GM12878 (cell line): ENCODE results near the gene JDP2. TPM values are rescaled to one million over a fixed set of nuclear protein-coding genes. Genes with fewer than 3 reads are reported as not detected.

Experiments
- CBX5 ChIP-seq: sonication (generic); IDR thresholded peaks from 2 replicates; pipeline ENCODE4 v1.6.1; 2016; ENCODE audit warnings: low read depth, moderate library complexity, mild to moderate bottlenecking, inconsistent platforms
- CHD2 ChIP-seq: IDR thresholded peaks from 2 replicates; pipeline ENCODE4 v1.6.1; 2011; ENCODE audit warnings: low read depth, low read length, improper control_type of control experiment, borderline replicate concordance
- E2F4 ChIP-seq: IDR thresholded peaks from 2 replicates; pipeline ENCODE4 v1.6.1; 2012; ENCODE audit warnings: low read depth, low read length, improper control_type of control experiment
- E4F1 ChIP-seq: fragments of 450-650 bp; IDR thresholded peaks from 2 replicates; pipeline ENCODE4 v1.6.1; 2018; ENCODE audit warnings: borderline replicate concordance, mild to moderate bottlenecking; ENCODE audit not compliant: partially characterized antibody
- EGR1 ChIP-seq, 2 experiments: IDR thresholded peaks; 1 replicate in 1 of 2; 2 replicates in 1 of 2; pipeline ENCODE4 v1.6.1; 2011 to 2012; ENCODE audit warnings: low read depth in 2 of 2, low read length in 2 of 2, borderline replicate concordance in 1 of 2, mild to moderate bottlenecking in 1 of 2, moderate library complexity in 1 of 2
- ESRRA ChIP-seq: IDR thresholded peaks from 2 replicates; pipeline ENCODE4 v1.6.1; 2012; ENCODE audit warnings: mild to moderate bottlenecking, low read length, improper control_type of control experiment
- FOXM1 ChIP-seq: IDR thresholded peaks from 2 replicates; pipeline ENCODE4 v1.6.1; 2012; ENCODE audit warnings: low read depth, mild to moderate bottlenecking, inconsistent platforms, low read length, moderate library complexity
- JUND ChIP-seq: IDR thresholded peaks from 2 replicates; pipeline ENCODE4 v1.6.1; 2012; ENCODE audit warnings: low read depth, mild to moderate bottlenecking, low read length, improper control_type of control experiment, moderate library complexity
- KDM1A ChIP-seq: fragments of 200-600 bp; sonication (generic); IDR thresholded peaks from 2 replicates; pipeline ENCODE4 v1.6.1; 2016; ENCODE audit warnings: borderline replicate concordance
- MEF2B ChIP-seq: fragments of 450-650 bp; IDR thresholded peaks from 2 replicates; pipeline ENCODE4 v1.6.1; 2018; ENCODE audit warnings: mild to moderate bottlenecking, moderate library complexity; ENCODE audit not compliant: partially characterized antibody, poor library complexity, severe bottlenecking
- MTA2 ChIP-seq: fragments of 450-650 bp; IDR thresholded peaks from 2 replicates; pipeline ENCODE4 v1.6.1; 2016; ENCODE audit warnings: low read depth, mild to moderate bottlenecking, moderate library complexity
- MXI1 ChIP-seq: fragments of 150-350 bp; IDR thresholded peaks from 2 replicates; pipeline ENCODE4 v1.6.1; 2011; ENCODE audit warnings: low read depth, mild to moderate bottlenecking, inconsistent platforms, low read length, improper control_type of control experiment
- NR2C1 ChIP-seq: fragments of 450-650 bp; IDR thresholded peaks from 2 replicates; pipeline ENCODE4 v1.6.1; 2017; ENCODE audit warnings: antibody characterized with exemption, mild to moderate bottlenecking, moderate library complexity
- NRF1 ChIP-seq: conservative IDR thresholded peaks from 2 replicates; pipeline ENCODE4 v1.6.1; 2011; ENCODE audit warnings: mild to moderate bottlenecking, low read depth, low read length, improper control_type of control experiment
- PAX8 ChIP-seq: fragments of 450-650 bp; IDR thresholded peaks from 2 replicates; pipeline ENCODE4 v1.6.1; 2017; ENCODE audit warnings: mild to moderate bottlenecking, moderate library complexity
- POLR2AphosphoS5 ChIP-seq: IDR thresholded peaks from 2 replicates; pipeline ENCODE4 v1.6.1; 2011; ENCODE audit warnings: mild to moderate bottlenecking, low read length, inconsistent platforms
- RUNX3 ChIP-seq: IDR thresholded peaks from 2 replicates; pipeline ENCODE4 v1.6.1; 2012; ENCODE audit warnings: low read length, inconsistent platforms
- SKIL ChIP-seq: fragments of 450-650 bp; IDR thresholded peaks from 2 replicates; pipeline ENCODE4 v1.6.1; 2017; ENCODE audit warnings: mild to moderate bottlenecking, low read depth, inconsistent platforms; ENCODE audit not compliant: poor library complexity, severe bottlenecking
- SREBF2 ChIP-seq: IDR thresholded peaks from 2 replicates; pipeline ENCODE4 v1.6.1; 2012; ENCODE audit warnings: mild to moderate bottlenecking, low read length
- SRF ChIP-seq, 2 experiments: IDR thresholded peaks; 2 replicates each; pipeline ENCODE4 v1.6.1; 2011; ENCODE audit warnings: low read depth in 2 of 2, low read length in 2 of 2, mild to moderate bottlenecking in 1 of 2, moderate library complexity in 1 of 2
- STAT1 ChIP-seq: fragments of 450-650 bp; conservative IDR thresholded peaks from 2 replicates; pipeline ENCODE4 v1.6.1; 2014; ENCODE audit warnings: antibody characterized with exemption, mild to moderate bottlenecking
- TARDBP ChIP-seq: IDR thresholded peaks from 2 replicates; pipeline ENCODE4 v1.6.1; 2016; ENCODE audit warnings: borderline replicate concordance
- USF1 ChIP-seq: IDR thresholded peaks from 2 replicates; pipeline ENCODE4 v1.6.1; 2011; ENCODE audit warnings: borderline replicate concordance, low read depth, mild to moderate bottlenecking, moderate library complexity, mixed read lengths, low read length; ENCODE audit not compliant: insufficient read depth; ENCODE audit errors: extremely low read length
- ZNF24 ChIP-seq: fragments of 450-650 bp; IDR thresholded peaks from 2 replicates; pipeline ENCODE4 v1.6.1; 2017; ENCODE audit warnings: antibody characterized with exemption, mild to moderate bottlenecking
- ZNF622 ChIP-seq: fragments of 450-650 bp; IDR thresholded peaks from 2 replicates; pipeline ENCODE4 v1.6.1; 2017; ENCODE audit warnings: mild to moderate bottlenecking, inconsistent platforms
- polyA plus RNA-seq, 11 experiments: library from polyadenylated mRNA; depleted of rRNA in 4 of 11; unstranded in 6 of 11; stranded (reverse) in 5 of 11; fragments of >200 nt; fragmentation: Nextera tagmentation in 4 of 11; fragmentation: Illumina TruSeq in 1 of 11; extraction: Ambion mirVana in 4 of 11; extraction: Trizol in 1 of 11; gene quantifications; 1 replicate in 1 of 11; 2 replicates in 10 of 11; pipeline versions ENCODE4 v1.2.1 to v1.2.3, GENCODE V29; 2011 to 2016; ENCODE audit warnings: inconsistent platforms in 2 of 11, missing spikeins in 2 of 11, low read depth in 1 of 11
- total RNA-seq, 4 experiments: library from RNA; depleted of rRNA in 3 of 4; stranded (reverse); fragments of >200 nt in 3 of 4; fragmentation: Illumina TruSeq in 1 of 4; extraction: Trizol in 1 of 4; gene quantifications; 2 replicates each; pipeline versions ENCODE4 v1.2.1 to v1.2.3, GENCODE V29; 2013 to 2021

The JDP2 gene
- total and polyA plus RNA-seq, 10 of the 15 experiments (the other 5 are each of a cell fraction or from before 2014, with no cell fraction given): 0.71 to 21.3 (median 11.2) TPM

GRCh38 chr14:75522224-75522982 is 94.6 kb downstream of the JDP2 start, which contains the start of gene BATF (continued):
- TF ChIP-seq E4F1 (no peak), PAX8 (no peak), JUND (no peak), NR2C1 (peak; percentile 43; the same call in 1 of the 2 replicates), ESRRA (no peak), USF1 (peak; percentile 52), STAT1 (no peak), SREBF2 (no peak), TARDBP (0 out of 2 replicates have a peak, but pooled peaks have one; percentile 57), KDM1A (no peak), MXI1 (peak; percentile 95), CBX5 (0 out of 2 replicates have a peak, but pooled peaks have one; percentile 66), E2F4 (no peak), NRF1 (no peak), ZNF622 (no peak), EGR1 (IDR thresholded peaks at IDR 0.05; ENCODE audit: borderline replicate concordance in 1 of 2, low read depth in 2 of 2, low read length in 2 of 2) (peak in 1 of 2 experiments; percentile 55; a peak in 1 of 3 replicates), MTA2 (peak; percentile 73), ZNF24 (no peak), MEF2B (peak; percentile 91), RUNX3 (peak; percentile 100), SKIL (no peak), SRF (IDR thresholded peaks at IDR 0.05; ENCODE audit: low read depth in 2 of 2, low read length in 2 of 2) (0 out of 4 replicates have a peak, but pooled peaks of 1 of the 2 experiments have one; percentile 19), POLR2AphosphoS5 (peak; percentile 89), CHD2 (no peak), FOXM1 (peak; percentile 34; the same call in 1 of the 2 replicates)
